OCI-LY7 (cell line): ENCODE measurements around the gene ELF2. TPM values are rescaled to one million over a fixed set of nuclear protein-coding genes. Genes with fewer than 3 reads are reported as not detected.
"Not testable (repeated sequence)": the region's sequence is repeated elsewhere in the genome, so short reads cannot be mapped to it uniquely, and the experiment has no call there.

ENCODE experiments used
- BruUV-seq: library from RNA; stranded (reverse); fragments of 400-500 nt; replicated peaks from 2 replicates; lab custom pipeline; 2021; lab: Mats Ljungman, UMichigan
- CTCF ChIA-PET: fragments of 300-600 bp; sonication (Branson Sonifier 250); formaldehyde crosslinking; loops from one replicate; lab custom pipeline; 2022; ENCODE audit warnings: antibody characterized with exemption; ENCODE audit not compliant: unreplicated experiment; lab: Charles Lee
- POLR2A ChIA-PET: fragments of 300-600 bp; sonication (Branson Sonifier 250); formaldehyde crosslinking; loops from one replicate; lab custom pipeline; 2022; ENCODE audit warnings: antibody characterized with exemption; lab: Charles Lee
- DNase-seq: peaks from one replicate; pipeline ENCODE4 v3.0.0-alpha.2; 2015; ENCODE audit warnings: low spot score
- H2AFZ ChIP-seq: fragments of 200-600 bp; sonication (generic), shearing (Covaris generic); 2 replicates; pipeline ENCODE4 v1.6.1; 2014; ENCODE audit warnings: mild to moderate bottlenecking, antibody characterized with exemption, low read length, moderate library complexity
- H3K27ac ChIP-seq: fragments of 200-600 bp; sonication (generic); 2 replicates; pipeline ENCODE4 v1.5.1; 2014; ENCODE audit warnings: mixed run types, low read depth, mild to moderate bottlenecking, moderate library complexity, low read length, inconsistent platforms; ENCODE audit not compliant: poor library complexity, severe bottlenecking
- H3K36me3 ChIP-seq: fragments of 200-600 bp; sonication (generic); 2 replicates; pipeline ENCODE4 v1.6.1; 2014; ENCODE audit warnings: mild to moderate bottlenecking, antibody characterized with exemption, low read length, moderate library complexity, mixed read lengths; ENCODE audit not compliant: insufficient read depth
- H3K4me1 ChIP-seq: fragments of 200-600 bp; sonication (generic); 2 replicates; pipeline ENCODE4 v1.5.1; 2014; ENCODE audit warnings: mild to moderate bottlenecking, low read length; ENCODE audit not compliant: insufficient read depth, poor library complexity, severe bottlenecking
- H3K4me2 ChIP-seq: fragments of 200-600 bp; sonication (generic); 2 replicates; pipeline ENCODE4 v1.6.1; 2014; ENCODE audit warnings: mild to moderate bottlenecking, low read length
- H3K4me3 ChIP-seq: fragments of 200-600 bp; sonication (generic); 2 replicates; pipeline ENCODE4 v1.5.1; 2014; ENCODE audit warnings: mild to moderate bottlenecking, low read depth, low read length; ENCODE audit not compliant: poor library complexity, severe bottlenecking
- H3K79me2 ChIP-seq: fragments of 200-600 bp; sonication (generic); 2 replicates; pipeline ENCODE4 v1.6.1; 2016; ENCODE audit warnings: low read depth, mild to moderate bottlenecking, low read length, moderate library complexity, mixed read lengths; ENCODE audit not compliant: insufficient read depth
- H3K9me2 ChIP-seq: fragments of 200-600 bp; sonication (generic); 2 replicates; pipeline ENCODE4 v1.6.1; 2016; ENCODE audit warnings: mild to moderate bottlenecking, low read length, mixed read lengths; ENCODE audit not compliant: insufficient read depth
- H3K9me3 ChIP-seq: fragments of 200-600 bp; sonication (generic); 2 replicates; pipeline ENCODE4 v1.6.1; 2014; ENCODE audit warnings: mild to moderate bottlenecking, mixed run types, low read length, mixed read lengths
- H4K20me1 ChIP-seq: fragments of 200-600 bp; sonication (generic); 2 replicates; pipeline ENCODE4 v1.6.1; 2014; ENCODE audit warnings: mild to moderate bottlenecking, antibody characterized with exemption, low read length, moderate library complexity, mixed read lengths; ENCODE audit not compliant: insufficient read depth
- EZH2phosphoT487 ChIP-seq: fragments of 200-600 bp; sonication (generic); IDR thresholded peaks from 2 replicates; pipeline ENCODE4 v1.6.1; 2018; ENCODE audit warnings: low read depth, borderline replicate concordance, mild to moderate bottlenecking, mixed run types, antibody characterized with exemption, low read length, moderate library complexity, mixed read lengths
- intact Hi-C: fragments of 100-400 bp; cut with micrococcal nuclease; formaldehyde crosslinking; loops from one replicate; pipeline ENCODE4 v1.10.0; 2022; ENCODE audit not compliant: unreplicated experiment
- total RNA-seq, 2 experiments: library from RNA; depleted of rRNA in 1 of 2; stranded (reverse); fragments of >200 nt in 1 of 2; shearing (Covaris generic) in 1 of 2; gene quantifications; 2 replicates each; pipeline ENCODE4 v1.2.3, GENCODE V29; 2014 to 2022
- TF ChIP-seq, protein P1 (sequence below): fragments of 200-600 bp; sonication (generic); conservative IDR thresholded peaks from 2 replicates; pipeline ENCODE4 v1.5.1; 2014; ENCODE audit warnings: mild to moderate bottlenecking, antibody characterized with exemption, low read length, moderate library complexity, mixed read lengths

The ELF2 gene
- total RNA-seq, 2 experiments from 2014 or later: 49.6 to 57.0 TPM

GRCh38 chr4:139118365-139118764 is 58.7 kb downstream of the ELF2 start:
- Histone ChIP-seq H3K27ac (no peak overlapping the region), H3K79me2 (no peaks in the 10 kb centered on the region), H3K9me2 (no peaks in the 10 kb centered on the region), H3K4me3 (no peak overlapping the region), H3K36me3 (peaks cover 30% of the 10 kb centered on the region), H3K4me1 (no peaks in the 10 kb centered on the region), H3K9me3 (0 out of 2 replicates have a peak, but pooled peaks cover 5% of the 10 kb centered on the region), H2AFZ (no peak overlapping the region), H3K4me2 (no peak overlapping the region), H4K20me1 (no peaks in the 10 kb centered on the region)
- DNase-seq: no peak
- POLR2A ChIA-PET: no interaction called here
- CTCF ChIA-PET: no interaction called here
- TF ChIP-seq EZH2phosphoT487: no peak
- TF ChIP-seq, protein P1, sequence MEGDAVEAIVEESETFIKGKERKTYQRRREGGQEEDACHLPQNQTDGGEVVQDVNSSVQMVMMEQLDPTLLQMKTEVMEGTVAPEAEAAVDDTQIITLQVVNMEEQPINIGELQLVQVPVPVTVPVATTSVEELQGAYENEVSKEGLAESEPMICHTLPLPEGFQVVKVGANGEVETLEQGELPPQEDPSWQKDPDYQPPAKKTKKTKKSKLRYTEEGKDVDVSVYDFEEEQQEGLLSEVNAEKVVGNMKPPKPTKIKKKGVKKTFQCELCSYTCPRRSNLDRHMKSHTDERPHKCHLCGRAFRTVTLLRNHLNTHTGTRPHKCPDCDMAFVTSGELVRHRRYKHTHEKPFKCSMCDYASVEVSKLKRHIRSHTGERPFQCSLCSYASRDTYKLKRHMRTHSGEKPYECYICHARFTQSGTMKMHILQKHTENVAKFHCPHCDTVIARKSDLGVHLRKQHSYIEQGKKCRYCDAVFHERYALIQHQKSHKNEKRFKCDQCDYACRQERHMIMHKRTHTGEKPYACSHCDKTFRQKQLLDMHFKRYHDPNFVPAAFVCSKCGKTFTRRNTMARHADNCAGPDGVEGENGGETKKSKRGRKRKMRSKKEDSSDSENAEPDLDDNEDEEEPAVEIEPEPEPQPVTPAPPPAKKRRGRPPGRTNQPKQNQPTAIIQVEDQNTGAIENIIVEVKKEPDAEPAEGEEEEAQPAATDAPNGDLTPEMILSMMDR: no peak
- BruUV-seq: no TSS peak
- intact Hi-C loops: no loop called here

DNA sequence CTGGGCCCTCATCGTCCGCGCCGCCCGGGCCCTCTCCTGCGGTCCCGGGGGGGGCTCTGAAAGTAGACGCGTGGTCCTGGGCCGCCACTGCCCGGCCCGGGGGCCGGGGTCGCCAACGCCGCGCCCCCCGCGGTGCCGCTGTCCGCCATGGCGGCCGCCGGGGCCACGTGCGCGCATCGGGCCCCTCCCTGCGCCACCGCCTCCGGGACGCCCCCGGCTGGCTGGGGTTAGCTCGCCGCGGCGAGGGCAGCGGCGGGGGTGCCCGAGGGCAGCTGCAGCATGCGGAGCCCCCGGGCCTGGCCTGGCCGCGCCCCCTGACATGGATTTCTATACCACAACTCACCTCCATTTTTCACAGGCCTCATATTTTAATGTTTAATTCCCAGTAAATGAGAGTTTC is 61.8 kb downstream of the ELF2 start:
- no TSS peak for BruUV-seq
- TF ChIP-seq EZH2phosphoT487: no peak
- TF ChIP-seq, protein P1: no peak
- H3K4me2 ChIP-seq: no peak overlapping the region
- no peak overlapping the region for H2AFZ ChIP-seq
- no peaks in the 10 kb centered on the region for H3K79me2 ChIP-seq
- intact Hi-C loops: no loop called here
- ChIA-PET POLR2A (no interaction called here), CTCF (no interaction called here)
- 0 out of 2 replicates have a peak, but pooled peaks cover 5% of the 10 kb centered on the region for H3K9me3 ChIP-seq
- no peaks in the 10 kb centered on the region for H3K9me2 ChIP-seq
- H3K27ac ChIP-seq: no peak overlapping the region
- H3K36me3 ChIP-seq: peaks cover 23% of the 10 kb centered on the region
- no peaks in the 10 kb centered on the region for H4K20me1 ChIP-seq
- no peaks in the 10 kb centered on the region for H3K4me1 ChIP-seq
- no peak for DNase-seq
- H3K4me3 ChIP-seq: no peak overlapping the region

GRCh38 chr4:139114795-139115194 is 62.2 kb downstream of the ELF2 start:
- CTCF ChIA-PET, intact Hi-C loops: not testable (repeated sequence)

More at GRCh38 chr4:139114795-139115194, 62.2 kb downstream of the ELF2 start:
- H4K20me1 ChIP-seq, H3K79me2 ChIP-seq, H3K27ac ChIP-seq, H3K4me2 ChIP-seq, H3K4me1 ChIP-seq, DNase-seq, BruUV-seq, H3K4me3 ChIP-seq, H2AFZ ChIP-seq, H3K9me2 ChIP-seq, H3K9me3 ChIP-seq: not testable (repeated sequence)
- POLR2A ChIA-PET: interaction anchor here (0.6 kb wide), 1 partner anchor 25 kb away, joined by 4 read pairs; no protein-coding TSS in a partner anchor
- peaks cover 23% of the 10 kb centered on the region for H3K36me3 ChIP-seq
